HG02840 (cell line): ENCODE results near the gene TFDP1.

Experiments
- ATAC-seq: cut with Tn5 transposase; IDR thresholded peaks from one replicate; pipeline ENCODE4 v1.9.1; 2021; ENCODE audit warnings: mild to moderate bottlenecking, moderate library complexity, moderate number of reproducible peaks; ENCODE audit not compliant: unreplicated experiment, low FRiP score

TFDP1 gene

GRCh38 chr13:113564331-113565023, 20.1 kb upstream of the TFDP1 start:
- ATAC-seq = no peak

- no peak for ATAC-seq
Observed at GRCh38 chr13:113565526-113566226, 18.9 kb upstream of the TFDP1 start.

DNA sequence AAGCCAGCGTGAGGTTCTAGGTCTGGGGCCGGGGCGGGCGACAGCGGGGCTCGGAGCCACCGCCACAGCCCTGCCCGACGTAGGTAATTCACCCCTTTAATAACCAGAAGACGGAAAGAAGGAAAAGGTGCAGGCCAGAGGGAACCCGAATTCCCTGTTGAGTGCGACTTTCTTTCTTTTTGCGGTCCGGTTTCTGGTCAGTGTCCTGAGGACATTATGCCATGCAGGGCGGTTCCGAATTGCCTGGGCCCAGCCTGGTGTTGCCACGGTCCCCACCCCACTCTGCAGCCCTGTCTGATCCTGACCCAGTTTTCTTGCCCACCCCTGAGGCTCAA, 18.4 kb upstream of the TFDP1 start:
- no peak for ATAC-seq

- ATAC-seq = no peak
Observed at GRCh38 chr13:113567681-113568080, 16.9 kb upstream of the TFDP1 start.

DNA sequence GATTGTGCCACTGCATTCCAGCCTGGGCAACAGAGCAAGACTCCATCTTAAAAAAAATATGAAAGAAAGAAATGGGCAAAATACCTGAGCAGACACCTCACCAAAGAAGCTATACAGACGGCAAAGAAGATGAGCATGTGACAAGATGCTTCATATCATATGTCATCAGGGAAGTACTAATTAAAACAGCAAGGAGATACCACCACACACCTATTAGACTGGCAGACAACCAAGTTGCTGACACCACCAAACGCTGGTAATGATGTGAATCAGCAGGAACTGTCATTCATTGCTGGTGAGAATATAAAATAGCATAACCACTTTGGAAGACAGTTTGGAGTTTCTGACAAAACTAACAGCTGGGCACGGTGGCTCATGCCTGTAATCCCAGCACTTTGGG, 11.5 kb upstream of the TFDP1 start:
- ATAC-seq = no peak

- no peak for ATAC-seq
Observed at GRCh38 chr13:113576597-113576996, 8.0 kb upstream of the TFDP1 start.

GRCh38 chr13:113577881-113578435, 6.6 kb upstream of the TFDP1 start:
- no peak for ATAC-seq

GRCh38 chr13:113579686-113580085, 4.9 kb upstream of the TFDP1 start:
- no peak for ATAC-seq

- no peak for ATAC-seq
Observed at GRCh38 chr13:113581871-113582270, 2.7 kb upstream of the TFDP1 start.

GRCh38 chr13:113582841-113583631, 1.5 kb upstream of the TFDP1 start:
- no peak for ATAC-seq

DNA sequence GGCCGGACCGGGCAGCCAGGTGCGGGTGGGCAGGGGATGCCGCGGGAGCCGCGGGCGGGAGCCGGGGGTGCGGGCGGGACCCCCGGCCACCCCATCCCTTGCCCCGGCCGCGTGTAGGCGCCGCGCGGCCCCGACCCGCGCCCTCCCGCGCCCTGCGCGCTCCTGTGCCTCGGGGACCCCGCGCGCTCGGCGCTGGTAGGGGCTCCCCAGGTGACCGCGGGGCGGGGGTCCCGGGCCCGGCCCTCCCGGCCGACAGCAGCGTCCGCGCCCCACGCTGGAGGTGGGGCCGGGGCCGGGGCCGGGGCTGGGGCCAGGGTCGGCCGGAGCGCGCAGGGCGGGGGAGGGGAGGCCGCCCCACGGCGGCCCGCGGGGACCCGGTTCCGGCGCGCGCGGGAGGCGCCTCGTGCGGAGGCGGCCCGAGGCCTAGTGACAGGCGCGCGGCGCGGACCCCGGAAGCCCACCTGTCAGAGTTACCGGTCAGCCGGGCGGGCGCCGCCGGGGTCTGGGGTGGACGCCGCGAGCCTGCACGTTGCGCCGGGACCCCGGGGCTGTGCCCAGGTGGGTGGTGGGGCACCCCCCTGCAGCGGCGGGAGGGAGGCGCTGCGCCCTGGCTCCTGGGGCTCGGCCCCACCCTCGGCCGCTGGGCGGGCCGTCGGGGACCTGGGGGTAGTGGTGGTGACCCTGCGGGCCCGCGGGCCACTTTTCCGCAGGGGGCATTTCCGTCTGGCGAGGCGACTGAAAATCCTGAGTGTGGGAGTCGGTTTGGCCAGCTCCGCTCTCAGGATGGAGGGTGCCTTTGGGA, 518 bp downstream of the TFDP1 start:
- no peak for ATAC-seq

DNA sequence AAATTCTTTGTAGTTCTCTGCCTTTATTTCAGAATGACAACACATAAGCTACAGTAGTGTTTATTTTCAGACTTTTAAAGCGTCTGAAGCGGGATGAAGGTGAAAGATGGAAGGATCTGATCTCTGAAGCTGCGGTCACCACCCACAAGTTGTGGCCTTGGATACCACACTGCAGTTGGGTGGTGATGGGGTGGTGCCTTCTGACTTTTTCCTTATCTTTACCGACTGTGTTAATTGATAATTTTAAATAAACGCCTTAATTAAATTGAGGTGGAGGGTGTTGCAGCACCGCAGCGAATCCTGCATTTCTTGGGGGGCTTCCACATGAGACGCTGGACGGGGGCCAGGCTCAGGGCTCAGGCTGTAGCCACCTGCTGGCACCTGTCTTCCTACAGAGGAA, 1.3 kb downstream of the TFDP1 start:
- ATAC-seq = no peak

- ATAC-seq = no peak
Observed at GRCh38 chr13:113586661-113587479, 2.3 kb downstream of the TFDP1 start.

- ATAC-seq = no peak
Observed at GRCh38 chr13:113588394-113589111, 4.0 kb downstream of the TFDP1 start.

DNA sequence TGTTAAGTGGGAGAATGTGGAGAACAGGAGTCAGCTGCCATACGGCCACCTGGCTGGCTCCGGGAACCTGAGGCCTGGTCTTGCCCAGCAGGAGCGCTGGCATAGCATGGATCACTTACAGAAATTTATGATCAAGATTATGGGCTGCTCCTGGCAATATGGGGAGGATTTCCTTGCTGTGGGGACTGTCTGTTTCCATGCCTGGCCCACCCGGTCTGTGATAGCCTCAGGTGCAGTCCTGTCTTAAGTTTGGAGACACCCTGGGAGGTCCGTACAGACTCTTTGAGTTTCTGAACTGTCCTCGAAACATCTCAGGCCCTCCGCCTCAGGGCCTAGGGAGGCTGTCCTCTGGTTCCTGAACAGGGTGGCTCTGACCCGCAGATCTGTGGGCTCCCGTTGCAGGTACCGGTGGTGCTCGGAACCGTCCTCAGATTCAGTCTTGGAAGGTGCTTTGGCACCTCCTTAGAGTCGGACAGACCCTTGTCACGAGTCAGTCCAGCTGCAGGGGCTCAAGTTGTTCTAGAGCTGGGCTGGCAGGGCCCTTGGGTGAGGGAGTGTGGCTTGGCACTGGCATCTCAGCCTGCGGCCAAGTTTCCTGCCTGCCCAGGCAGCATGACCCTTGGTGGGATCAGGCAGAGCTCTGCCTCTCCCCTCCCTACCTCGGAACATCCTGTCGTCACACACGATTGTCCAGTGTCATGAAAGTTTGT, 4.9 kb downstream of the TFDP1 start:
- no peak for ATAC-seq

GRCh38 chr13:113589961-113590339, 5.4 kb downstream of the TFDP1 start:
- no peak for ATAC-seq

GRCh38 chr13:113591750-113592149, 7.2 kb downstream of the TFDP1 start:
- no peak for ATAC-seq

GRCh38 chr13:113592571-113592970, 8.0 kb downstream of the TFDP1 start:
- ATAC-seq = no peak
